Activated CD8-positive, alpha-beta memory T cell treated with anti-CD3 and anti-CD28 coated beads for 1 hour (primary cell): ENCODE results near the gene SLC50A1.

Experiments
- DNase-seq, 2 donors: peaks; one replicate each; pipeline ENCODE4 v3.0.0-alpha.2; 2020; ENCODE audit warnings: low read depth in 1 of 2; ENCODE audit errors: extremely low read depth in 1 of 2

Gene SLC50A1

GRCh38 chr1:155182052-155182550, 46.4 kb downstream of the SLC50A1 start:
- no peak for DNase-seq

GRCh38 chr1:155183775-155184221, 48.1 kb downstream of the SLC50A1 start:
- no peak for DNase-seq

GRCh38 chr1:155184351-155184811, 48.7 kb downstream of the SLC50A1 start:
- DNase-seq = no peak

GRCh38 chr1:155184835-155185782, 49.5 kb downstream of the SLC50A1 start:
- DNase-seq = no peak

GRCh38 chr1:155185783-155186066, 50.1 kb downstream of the SLC50A1 start:
- DNase-seq = no peak

GRCh38 chr1:155186067-155186793, 50.6 kb downstream of the SLC50A1 start:
- DNase-seq = no peak

- DNase-seq = no peak
Observed at GRCh38 chr1:155186794-155187455, 51.3 kb downstream of the SLC50A1 start.

- no peak for DNase-seq
Observed at GRCh38 chr1:155187456-155187891, 51.8 kb downstream of the SLC50A1 start.

GRCh38 chr1:155188268-155188667, 52.6 kb downstream of the SLC50A1 start:
- DNase-seq = no peak
